Ishikawa (cell line): ENCODE measurements around the gene TM4SF4.

Experiments used
- CEBPB ChIP-seq: IDR thresholded peaks from 2 replicates; pipeline ENCODE4 v1.6.1; 2012
- CREB1 ChIP-seq: IDR thresholded peaks from 2 replicates; pipeline ENCODE4 v1.6.1; 2012; ENCODE audit warnings: low read depth
- EGR1 ChIP-seq: IDR thresholded peaks from 2 replicates; pipeline ENCODE4 v1.6.1; 2012
- EP300 ChIP-seq: IDR thresholded peaks from 2 replicates; pipeline ENCODE4 v1.6.1; 2012; ENCODE audit warnings: borderline replicate concordance
- FOXM1 ChIP-seq: IDR thresholded peaks from 2 replicates; pipeline ENCODE4 v1.6.1; 2012; ENCODE audit warnings: low read depth, borderline replicate concordance
- YY1 ChIP-seq: IDR thresholded peaks from 2 replicates; pipeline ENCODE4 v1.6.1; 2012; ENCODE audit warnings: low read depth
- ZBTB7A ChIP-seq: IDR thresholded peaks from 2 replicates; pipeline ENCODE4 v1.6.1; 2012; ENCODE audit warnings: low read depth
- TF ChIP-seq, protein P1 (sequence below): IDR thresholded peaks from 2 replicates; pipeline ENCODE4 v1.6.1; 2012; ENCODE audit warnings: low read depth, mild to moderate bottlenecking
- TF ChIP-seq, protein P2 (sequence below): IDR thresholded peaks from 2 replicates; pipeline ENCODE4 v1.6.1; 2012
- TF ChIP-seq, protein P3 (sequence below): IDR thresholded peaks from 2 replicates; pipeline ENCODE4 v1.6.1; 2012

DNA sequence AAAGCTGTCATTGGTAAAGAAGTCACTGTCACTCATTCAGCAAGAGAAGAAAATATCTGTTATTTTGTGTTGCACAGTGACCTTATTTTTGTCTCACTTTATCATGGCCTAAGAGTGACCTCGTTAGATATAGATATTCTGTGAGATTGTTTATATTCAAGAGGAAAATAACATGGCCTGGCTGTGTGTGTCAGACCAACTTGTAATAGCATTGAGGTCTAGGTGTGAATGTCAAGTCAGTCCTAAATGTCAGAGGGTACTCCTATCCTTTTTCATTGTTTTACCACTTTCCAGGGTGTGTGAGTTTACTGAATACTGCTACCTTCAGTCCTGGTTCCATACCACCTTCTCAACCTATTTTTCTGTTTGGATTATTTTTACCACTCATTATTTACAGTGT is 18.5 kb upstream of the TM4SF4 start:
- TF ChIP-seq, protein P1, sequence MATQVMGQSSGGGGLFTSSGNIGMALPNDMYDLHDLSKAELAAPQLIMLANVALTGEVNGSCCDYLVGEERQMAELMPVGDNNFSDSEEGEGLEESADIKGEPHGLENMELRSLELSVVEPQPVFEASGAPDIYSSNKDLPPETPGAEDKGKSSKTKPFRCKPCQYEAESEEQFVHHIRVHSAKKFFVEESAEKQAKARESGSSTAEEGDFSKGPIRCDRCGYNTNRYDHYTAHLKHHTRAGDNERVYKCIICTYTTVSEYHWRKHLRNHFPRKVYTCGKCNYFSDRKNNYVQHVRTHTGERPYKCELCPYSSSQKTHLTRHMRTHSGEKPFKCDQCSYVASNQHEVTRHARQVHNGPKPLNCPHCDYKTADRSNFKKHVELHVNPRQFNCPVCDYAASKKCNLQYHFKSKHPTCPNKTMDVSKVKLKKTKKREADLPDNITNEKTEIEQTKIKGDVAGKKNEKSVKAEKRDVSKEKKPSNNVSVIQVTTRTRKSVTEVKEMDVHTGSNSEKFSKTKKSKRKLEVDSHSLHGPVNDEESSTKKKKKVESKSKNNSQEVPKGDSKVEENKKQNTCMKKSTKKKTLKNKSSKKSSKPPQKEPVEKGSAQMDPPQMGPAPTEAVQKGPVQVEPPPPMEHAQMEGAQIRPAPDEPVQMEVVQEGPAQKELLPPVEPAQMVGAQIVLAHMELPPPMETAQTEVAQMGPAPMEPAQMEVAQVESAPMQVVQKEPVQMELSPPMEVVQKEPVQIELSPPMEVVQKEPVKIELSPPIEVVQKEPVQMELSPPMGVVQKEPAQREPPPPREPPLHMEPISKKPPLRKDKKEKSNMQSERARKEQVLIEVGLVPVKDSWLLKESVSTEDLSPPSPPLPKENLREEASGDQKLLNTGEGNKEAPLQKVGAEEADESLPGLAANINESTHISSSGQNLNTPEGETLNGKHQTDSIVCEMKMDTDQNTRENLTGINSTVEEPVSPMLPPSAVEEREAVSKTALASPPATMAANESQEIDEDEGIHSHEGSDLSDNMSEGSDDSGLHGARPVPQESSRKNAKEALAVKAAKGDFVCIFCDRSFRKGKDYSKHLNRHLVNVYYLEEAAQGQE: no peak
- no peak for TF ChIP-seq FOXM1
- TF ChIP-seq CEBPB: no peak
- TF ChIP-seq, protein P2, sequence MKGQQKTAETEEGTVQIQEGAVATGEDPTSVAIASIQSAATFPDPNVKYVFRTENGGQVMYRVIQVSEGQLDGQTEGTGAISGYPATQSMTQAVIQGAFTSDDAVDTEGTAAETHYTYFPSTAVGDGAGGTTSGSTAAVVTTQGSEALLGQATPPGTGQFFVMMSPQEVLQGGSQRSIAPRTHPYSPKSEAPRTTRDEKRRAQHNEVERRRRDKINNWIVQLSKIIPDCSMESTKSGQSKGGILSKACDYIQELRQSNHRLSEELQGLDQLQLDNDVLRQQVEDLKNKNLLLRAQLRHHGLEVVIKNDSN: no peak
- TF ChIP-seq ZBTB7A: no peak
- TF ChIP-seq EP300: no peak
- TF ChIP-seq, protein P3, sequence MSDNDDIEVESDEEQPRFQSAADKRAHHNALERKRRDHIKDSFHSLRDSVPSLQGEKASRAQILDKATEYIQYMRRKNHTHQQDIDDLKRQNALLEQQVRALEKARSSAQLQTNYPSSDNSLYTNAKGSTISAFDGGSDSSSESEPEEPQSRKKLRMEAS: no peak
- TF ChIP-seq EGR1: no peak
- TF ChIP-seq CREB1: no peak
- no peak for TF ChIP-seq YY1
